Stromal cell of bone marrow (primary cell): ENCODE data around the gene SYNJ2.
"Not testable (repeated sequence)": the region's sequence is repeated elsewhere in the genome, so short reads cannot be mapped to it uniquely, and the experiment has no call there.

Experiments
- DNase-seq: peaks from one replicate; pipeline ENCODE4 v3.0.0-alpha.2; 2012; ENCODE audit warnings: low read depth

The SYNJ2 gene

DNA sequence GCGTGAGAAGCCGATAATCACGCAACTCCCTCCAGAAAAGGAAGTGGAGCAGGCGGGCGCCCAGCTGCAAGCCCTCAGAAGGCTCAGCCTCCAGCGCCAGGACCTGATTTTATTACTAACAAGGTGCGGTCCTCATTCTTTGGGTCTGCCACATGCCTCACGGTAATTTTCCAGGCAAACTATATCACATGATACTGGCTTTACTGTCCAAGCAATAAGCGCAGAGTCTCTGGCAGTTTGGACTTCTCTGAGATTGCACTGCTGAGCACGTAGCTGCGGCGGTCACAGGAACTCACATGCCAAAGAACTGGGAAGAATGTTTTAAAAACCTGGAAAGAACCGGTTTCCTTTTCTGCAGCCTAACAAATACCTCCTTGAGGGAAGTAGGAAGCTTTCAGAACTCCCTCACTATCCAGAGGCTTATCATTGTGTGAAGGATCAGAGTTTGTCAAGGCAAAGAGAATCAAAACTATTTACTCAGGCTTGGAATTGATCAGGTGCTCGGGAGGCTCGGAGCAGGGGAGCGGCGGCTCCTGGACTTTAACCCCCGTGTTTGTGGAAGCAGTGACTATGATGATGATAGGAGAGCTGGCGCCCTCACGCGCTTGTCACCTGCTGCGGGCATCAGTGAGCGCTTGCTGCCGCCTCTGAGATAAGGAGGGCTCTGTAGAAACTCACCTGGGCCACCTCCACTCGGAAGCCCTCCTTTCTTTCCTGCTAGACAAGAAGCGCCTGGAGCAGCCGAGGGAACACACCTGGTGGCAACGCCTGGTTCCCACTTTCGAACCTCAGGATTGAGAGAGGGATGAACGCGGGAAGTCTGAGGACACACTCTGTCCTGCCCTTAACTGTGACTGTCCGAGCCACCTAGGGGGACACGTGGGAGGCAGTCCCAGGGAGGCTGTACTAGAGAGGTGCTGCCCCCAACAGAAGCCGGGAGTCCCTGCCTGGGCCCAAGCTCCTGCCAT is 27.2 kb upstream of the SYNJ2 start:
- DNase-seq = peak; percentile 44

- no peak for DNase-seq
Measured at GRCh38 chr6:157955675-157956074, 26.0 kb upstream of the SYNJ2 start.

DNA sequence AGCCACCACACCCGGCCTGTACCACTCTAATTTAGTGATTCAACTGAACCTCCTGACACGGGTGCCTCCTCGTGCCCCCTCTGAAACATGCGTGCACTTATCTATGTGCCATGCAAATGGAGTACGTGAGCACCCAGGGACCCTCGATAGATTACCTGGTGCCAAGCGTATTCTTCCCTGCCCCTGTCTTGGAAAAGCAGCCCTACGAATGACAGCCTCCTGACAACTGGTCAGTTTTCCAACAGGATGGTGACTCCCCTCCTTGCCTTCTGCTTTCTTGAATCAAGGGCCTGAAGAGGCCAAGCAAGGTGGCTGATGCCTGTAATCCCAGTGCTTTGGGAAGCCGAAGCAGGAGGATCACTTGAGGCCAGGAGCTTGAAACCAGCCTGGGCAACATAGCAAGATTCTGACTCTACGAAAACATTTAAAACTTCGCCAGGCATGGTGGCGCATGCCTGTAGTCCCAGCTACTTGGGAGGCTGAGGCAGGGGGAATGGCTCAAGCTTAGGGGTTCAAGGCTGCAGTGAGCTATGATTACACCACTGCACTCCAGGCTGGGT is 25.4 kb upstream of the SYNJ2 start:
- DNase-seq = no peak

GRCh38 chr6:157959451-157960227 is 22.0 kb upstream of the SYNJ2 start:
- no peak for DNase-seq

GRCh38 chr6:157961153-157961831 is 20.4 kb upstream of the SYNJ2 start:
- DNase-seq = no peak

DNA sequence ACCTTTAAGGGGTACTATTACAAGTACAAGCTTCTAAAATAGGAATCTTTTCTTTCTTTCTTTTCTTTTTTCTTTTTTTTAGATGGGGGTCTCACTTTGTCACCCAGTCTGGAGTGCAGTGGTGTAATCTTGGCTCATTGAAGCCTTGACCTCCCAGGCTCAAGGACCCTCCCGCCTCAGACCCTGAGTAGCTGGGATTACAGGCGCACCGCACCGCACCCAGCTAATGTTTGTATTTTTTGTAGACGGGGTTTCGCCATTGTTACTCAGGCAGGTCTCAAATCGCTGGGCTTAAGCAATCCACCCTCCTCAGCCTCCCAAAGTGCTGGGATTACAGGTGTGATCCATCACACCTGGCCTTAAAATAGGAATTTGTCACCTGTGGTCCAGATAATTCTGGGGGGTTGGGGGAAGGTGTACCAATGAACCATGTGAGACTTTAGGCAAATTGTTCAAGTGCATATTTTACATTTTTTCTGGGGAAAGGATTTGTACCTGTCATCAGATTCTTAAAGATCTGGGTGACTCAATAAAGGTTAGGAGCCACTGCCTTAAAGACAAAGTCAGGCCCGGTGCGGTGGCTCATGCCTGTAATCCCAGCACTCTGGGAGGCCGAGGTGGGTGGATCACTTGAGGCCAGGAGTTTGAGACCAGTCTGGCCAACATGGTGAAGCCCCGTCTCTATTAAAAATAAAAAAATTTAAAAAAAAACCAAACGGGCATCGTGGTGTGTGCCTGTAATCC is 19.7 kb upstream of the SYNJ2 start:
- no peak for DNase-seq

- DNase-seq = peak; percentile 80
Measured at GRCh38 chr6:157962601-157963302, 18.9 kb upstream of the SYNJ2 start.

GRCh38 chr6:157964100-157964499 is 17.6 kb upstream of the SYNJ2 start:
- DNase-seq = no peak

DNA sequence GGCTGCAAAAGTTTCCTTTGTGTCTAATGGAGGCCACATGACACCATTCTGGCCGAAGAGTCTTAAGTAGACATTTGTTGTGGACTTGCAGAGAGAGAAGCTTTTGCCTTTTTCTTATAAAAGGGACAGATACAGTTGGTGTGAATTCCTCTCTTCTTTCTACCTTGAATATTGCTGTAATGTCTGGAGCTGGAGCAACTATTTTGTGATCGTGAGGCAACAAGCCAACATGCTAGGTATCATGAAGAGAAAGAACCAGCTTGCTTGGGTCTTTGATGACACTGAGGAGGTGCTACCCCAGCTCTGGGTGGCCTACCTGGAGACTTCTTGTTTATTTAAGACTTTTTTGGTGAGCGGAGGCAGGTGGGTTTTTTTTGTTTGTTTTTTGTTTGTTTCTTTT is 16.3 kb upstream of the SYNJ2 start:
- no peak for DNase-seq

GRCh38 chr6:157966589-157966977 is 15.1 kb upstream of the SYNJ2 start:
- DNase-seq = no peak

DNA sequence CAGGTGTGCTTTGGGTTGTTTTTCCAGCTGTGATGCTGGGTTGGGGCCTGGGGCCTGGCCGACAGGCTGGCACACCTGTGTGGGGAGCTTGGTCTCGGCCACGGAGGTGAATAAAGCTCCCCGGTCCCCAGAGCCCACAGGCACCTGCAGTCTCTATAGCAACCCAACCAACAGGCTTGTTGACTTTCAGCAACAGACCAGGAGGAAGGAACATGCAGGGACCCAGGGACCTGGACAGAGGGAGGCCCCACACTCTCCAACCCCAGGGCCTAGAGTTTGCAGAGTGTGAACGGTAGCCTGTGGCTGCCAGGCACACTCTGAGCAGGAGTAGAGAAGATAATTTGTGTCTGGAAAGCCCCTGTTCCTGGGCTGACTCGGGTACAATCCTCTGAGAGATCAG is 14.6 kb upstream of the SYNJ2 start:
- DNase-seq = no peak

DNA sequence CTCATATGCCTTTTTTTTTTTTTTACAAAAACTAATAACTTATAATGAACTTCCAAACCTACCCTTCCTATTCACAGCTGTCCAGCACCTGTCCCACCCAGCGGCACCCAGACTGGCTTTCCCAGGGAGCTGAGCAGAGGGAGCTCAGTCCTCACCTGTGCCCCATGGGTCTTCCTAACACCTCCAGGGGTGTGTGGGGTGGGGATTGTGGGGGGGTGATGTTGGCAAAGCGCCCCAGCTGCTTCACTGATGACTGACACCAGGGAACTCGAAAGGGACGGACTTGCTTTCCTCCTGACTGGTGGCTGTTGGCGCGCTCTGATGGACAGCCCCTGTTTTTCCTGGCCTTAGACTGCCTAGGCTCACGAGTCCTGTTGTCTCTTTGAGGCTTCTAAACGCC is 14.2 kb upstream of the SYNJ2 start:
- no peak for DNase-seq

DNA sequence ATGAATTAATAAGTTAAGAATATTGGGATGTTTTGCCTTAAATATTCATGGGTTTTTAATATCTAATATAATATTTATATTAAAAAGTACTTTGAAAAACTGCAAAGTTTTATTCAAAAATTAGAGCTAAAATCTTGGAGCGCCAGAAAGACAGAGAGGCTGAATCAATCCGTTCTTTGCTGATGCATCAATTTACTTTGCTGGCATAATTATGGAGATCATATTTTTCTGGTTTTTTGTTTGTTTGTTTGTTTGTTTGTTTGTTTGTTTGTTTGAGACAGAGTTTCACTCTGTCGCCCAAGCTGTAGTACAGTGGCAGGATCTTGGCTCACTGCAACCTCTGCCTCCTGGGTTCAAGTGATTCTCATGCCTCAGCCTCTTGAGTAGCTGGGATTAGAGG is 9.5 kb upstream of the SYNJ2 start:
- not testable (repeated sequence) for DNase-seq

DNA sequence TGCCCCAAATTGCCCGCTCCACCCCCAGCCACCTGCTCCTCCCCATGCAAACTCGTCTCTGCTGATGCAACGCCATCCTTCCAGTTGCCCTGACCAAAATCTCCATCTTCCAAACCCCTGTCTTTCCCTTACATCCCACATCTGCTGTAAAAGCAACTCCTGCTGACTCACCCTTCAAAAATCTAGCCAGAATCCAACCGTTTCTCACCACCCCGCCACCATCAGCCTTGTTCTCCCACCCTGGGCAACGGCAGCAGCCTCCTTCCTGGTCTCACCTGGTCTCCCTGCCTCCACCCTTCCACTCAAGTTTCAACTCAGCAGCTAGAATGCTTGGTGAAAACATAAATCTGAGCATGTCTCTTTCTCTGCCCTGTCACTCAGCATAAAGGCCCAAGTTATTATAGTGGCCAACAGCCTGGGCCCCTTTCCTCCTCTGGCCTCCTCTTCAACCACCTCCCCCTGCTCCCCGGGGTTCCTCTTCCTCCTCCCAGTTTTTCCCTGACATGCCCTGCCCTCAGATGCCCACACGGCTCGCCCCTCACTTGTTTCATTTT is 7.2 kb upstream of the SYNJ2 start:
- DNase-seq = no peak

DNA sequence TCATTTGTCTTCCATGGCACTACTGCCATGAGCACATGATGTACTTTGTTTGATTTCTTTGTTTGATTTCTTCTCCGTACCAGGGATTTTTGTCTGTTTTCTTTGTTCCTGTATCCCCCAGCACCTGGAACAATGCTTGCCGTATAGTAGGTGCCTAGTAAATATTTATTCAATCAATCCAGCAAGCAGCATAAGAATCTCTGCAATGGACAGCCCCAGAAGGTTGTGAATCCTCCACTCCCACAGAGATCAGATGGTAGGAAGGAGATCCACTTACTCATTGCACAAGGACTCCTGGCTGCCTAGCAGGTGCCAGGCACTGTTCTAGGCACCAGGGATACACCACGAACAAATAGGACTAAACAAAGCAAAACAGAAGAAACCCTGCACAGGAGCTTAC is 6.7 kb upstream of the SYNJ2 start:
- DNase-seq = no peak

DNA sequence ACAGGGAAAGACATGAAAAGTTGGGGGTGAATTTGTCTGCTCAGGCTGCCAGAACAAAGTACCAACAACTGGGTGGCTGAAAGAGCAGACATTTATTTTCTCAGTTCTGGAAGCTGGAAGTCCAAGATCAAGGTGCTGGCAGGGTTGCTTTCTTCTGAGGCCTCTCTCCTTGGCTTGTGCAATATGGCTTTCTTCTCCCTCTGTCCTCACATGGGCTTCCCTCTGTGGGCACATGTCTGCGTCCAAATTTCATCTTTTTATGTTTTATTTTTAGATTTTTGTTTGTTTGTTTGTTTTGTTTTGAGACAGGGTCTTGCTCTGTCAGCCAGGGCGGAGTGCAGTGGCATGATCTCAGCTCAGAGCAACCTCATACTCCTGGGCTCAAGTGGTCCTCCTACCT is 6.2 kb upstream of the SYNJ2 start:
- no peak for DNase-seq

GRCh38 chr6:157976345-157977175 is 5.1 kb upstream of the SYNJ2 start:
- DNase-seq = no peak

GRCh38 chr6:157977176-157977804 is 4.4 kb upstream of the SYNJ2 start:
- DNase-seq = no peak
